Measurements from ENCODE around the gene MAGI3. TPM values are rescaled to one million over a fixed set of nuclear protein-coding genes. Genes with fewer than 3 reads are reported as not detected.

Gene MAGI3
- total RNA-seq, 4 donors from 2014 or later, result 94.3 to 180 (median 134) TPM

DNA sequence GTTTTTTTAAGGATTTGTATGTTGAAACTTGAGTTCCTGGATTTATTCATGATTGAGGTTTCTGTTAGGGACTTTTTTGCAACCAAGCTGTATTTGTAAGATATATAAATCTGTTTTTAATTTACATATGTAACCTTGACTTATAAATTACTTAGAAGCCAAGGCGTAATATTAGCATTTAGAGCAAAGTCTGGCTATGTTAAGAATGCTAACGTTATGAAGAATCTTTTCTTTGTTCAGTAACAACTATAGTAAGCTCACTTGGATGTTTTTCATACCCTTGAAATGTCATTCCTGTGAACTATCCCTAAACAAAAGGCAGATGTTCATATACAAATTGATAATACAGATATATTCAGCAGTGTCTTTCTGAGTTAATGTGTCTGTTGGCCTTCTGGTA is 155.3 kb downstream of the MAGI3 start:
- TF ChIP-seq EP300 (IDR thresholded peaks at IDR 0.05; ENCODE audit: low read depth) (no peak), POLR2A (IDR thresholded peaks at IDR 0.05) (no peak), POLR2AphosphoS5 (IDR thresholded peaks at IDR 0.05) (no peak)
- TF ChIP-seq, protein P1, sequence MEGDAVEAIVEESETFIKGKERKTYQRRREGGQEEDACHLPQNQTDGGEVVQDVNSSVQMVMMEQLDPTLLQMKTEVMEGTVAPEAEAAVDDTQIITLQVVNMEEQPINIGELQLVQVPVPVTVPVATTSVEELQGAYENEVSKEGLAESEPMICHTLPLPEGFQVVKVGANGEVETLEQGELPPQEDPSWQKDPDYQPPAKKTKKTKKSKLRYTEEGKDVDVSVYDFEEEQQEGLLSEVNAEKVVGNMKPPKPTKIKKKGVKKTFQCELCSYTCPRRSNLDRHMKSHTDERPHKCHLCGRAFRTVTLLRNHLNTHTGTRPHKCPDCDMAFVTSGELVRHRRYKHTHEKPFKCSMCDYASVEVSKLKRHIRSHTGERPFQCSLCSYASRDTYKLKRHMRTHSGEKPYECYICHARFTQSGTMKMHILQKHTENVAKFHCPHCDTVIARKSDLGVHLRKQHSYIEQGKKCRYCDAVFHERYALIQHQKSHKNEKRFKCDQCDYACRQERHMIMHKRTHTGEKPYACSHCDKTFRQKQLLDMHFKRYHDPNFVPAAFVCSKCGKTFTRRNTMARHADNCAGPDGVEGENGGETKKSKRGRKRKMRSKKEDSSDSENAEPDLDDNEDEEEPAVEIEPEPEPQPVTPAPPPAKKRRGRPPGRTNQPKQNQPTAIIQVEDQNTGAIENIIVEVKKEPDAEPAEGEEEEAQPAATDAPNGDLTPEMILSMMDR (IDR thresholded peaks at IDR 0.05), result no peak

DNA sequence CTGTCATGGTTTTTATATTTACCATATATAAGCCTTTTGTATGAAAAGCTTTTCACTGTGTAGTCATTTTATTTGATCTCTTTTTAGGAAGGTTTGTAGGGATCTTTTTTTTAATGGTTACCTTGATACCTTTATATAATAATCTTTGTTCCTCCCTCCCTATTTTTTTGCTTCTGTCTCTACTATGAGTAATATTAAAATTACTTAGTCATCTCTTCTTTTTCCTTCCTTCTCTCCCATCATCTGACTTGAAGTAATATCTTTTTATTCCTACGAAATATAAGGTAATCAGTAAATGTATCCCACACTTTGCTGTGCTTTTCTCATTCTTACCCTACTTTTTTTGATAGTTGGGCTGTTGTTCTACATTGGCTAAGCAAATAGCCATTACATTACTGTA is 161.4 kb downstream of the MAGI3 start:
- no peak for DNase-seq
- Histone ChIP-seq H3K27me3 (no peaks in the 10 kb centered on the region), H3K27ac (no peak overlapping the region), H3K4me1 (no peaks in the 10 kb centered on the region), H3K36me3 (peaks cover 0 to 2% (median 0%) of the 10 kb centered on the region in 4 donors), H3K9me3 (no peaks in the 10 kb centered on the region), H3K4me3 (no peak overlapping the region)
- WGBS, 2 donors (ENCODE audit: low coverage in 1 of 2), result 81 to 83% methylated on average over 1 of the region's 1 CpG
- TF ChIP-seq EP300 (IDR thresholded peaks at IDR 0.05; ENCODE audit: low read depth) (no peak), POLR2A (IDR thresholded peaks at IDR 0.05) (no peak), POLR2AphosphoS5 (IDR thresholded peaks at IDR 0.05) (no peak)
- TF ChIP-seq, protein P1 (IDR thresholded peaks at IDR 0.05), result no peak
- in situ Hi-C loops (cut with MboI; ENCODE audit: low pct_ligation_motif_present in 1 of 4, low pct_unique_long_range_greater_than_20kb in 1 of 4, low sequenced_read_pairs in 3 of 4) (no loop called here), intact Hi-C loops (cut with DNase I; ENCODE audit: low total_unique reads) (no loop called here)

More for the DNA sequence above, 155.3 kb downstream of the MAGI3 start:
- Histone ChIP-seq H3K4me3 (no peak overlapping the region), H3K9me3 (no peaks in the 10 kb centered on the region), H3K36me3 (no peaks in the 10 kb centered on the region), H3K27me3 (no peaks in the 10 kb centered on the region), H3K4me1 (peaks cover 0 to 16% (median 6%) of the 10 kb centered on the region in 4 donors), H3K27ac (no peak overlapping the region)
- in situ Hi-C loops (cut with MboI; ENCODE audit: low pct_ligation_motif_present in 1 of 4, low pct_unique_long_range_greater_than_20kb in 1 of 4, low sequenced_read_pairs in 3 of 4), result no loop called here
- 66 to 76% methylated on average over 2 of the region's 2 CpGs for WGBS, 2 donors (ENCODE audit: low coverage in 1 of 2)
- intact Hi-C loops (cut with DNase I; ENCODE audit: low total_unique reads), result no loop called here
- DNase-seq, result no peak

DNA sequence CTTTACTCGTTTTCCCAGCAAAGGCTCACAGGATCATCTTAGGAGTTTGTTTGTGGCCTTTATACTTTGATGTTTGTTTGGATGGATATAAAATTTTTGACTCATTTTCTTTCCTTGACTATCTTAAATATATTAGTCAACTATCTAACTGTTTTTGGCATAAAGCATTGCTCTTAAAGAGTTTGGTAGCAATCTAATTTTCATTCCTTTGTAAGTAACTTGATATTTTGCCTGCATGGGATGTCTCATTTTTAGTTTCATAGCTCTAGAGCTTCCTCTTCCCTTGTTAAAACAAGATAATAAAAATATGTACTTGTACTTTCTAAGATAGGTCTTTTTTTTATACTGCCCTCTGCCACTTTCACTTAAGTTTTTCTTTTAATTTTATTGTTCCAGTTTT is 161.9 kb downstream of the MAGI3 start:
- no peak for DNase-seq
- TF ChIP-seq, protein P1 (IDR thresholded peaks at IDR 0.05), result no peak
- Histone ChIP-seq H3K27me3 (no peaks in the 10 kb centered on the region), H3K4me3 (no peak overlapping the region), H3K27ac (no peak overlapping the region), H3K9me3 (no peaks in the 10 kb centered on the region), H3K36me3 (peaks cover 0 to 7% (median 0%) of the 10 kb centered on the region in 4 donors), H3K4me1 (no peaks in the 10 kb centered on the region)
- in situ Hi-C loops (cut with MboI; ENCODE audit: low pct_ligation_motif_present in 1 of 4, low pct_unique_long_range_greater_than_20kb in 1 of 4, low sequenced_read_pairs in 3 of 4), result no loop called here
- 67 to 71% methylated on average over 1 of the region's 1 CpG for WGBS, 2 donors (ENCODE audit: low coverage in 1 of 2)
- intact Hi-C loops (cut with DNase I; ENCODE audit: low total_unique reads), result no loop called here

DNA sequence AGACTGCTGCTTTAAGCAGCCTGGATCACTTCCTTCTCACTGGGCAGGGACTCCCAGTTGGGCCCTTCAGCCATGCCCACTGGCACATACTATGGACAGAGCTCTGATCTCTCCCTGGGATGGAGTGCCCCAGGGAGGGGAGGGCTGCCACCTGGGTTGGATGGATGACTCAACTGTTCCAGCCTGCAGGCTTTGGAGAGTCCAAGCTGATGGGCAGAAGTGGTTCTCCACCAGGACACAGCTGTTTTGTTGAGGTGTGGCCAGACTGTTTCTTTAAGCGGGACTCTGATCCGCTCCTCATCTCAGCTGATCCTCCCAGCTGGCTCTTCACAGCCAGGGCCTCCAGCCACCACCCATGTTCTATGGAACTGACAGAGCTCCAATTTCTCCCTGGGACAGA is 166.9 kb downstream of the MAGI3 start:
- in situ Hi-C loops (cut with MboI; ENCODE audit: low pct_ligation_motif_present in 1 of 4, low pct_unique_long_range_greater_than_20kb in 1 of 4, low sequenced_read_pairs in 3 of 4), result no loop called here
- TF ChIP-seq EP300 (IDR thresholded peaks at IDR 0.05; ENCODE audit: low read depth), result no peak
- TF ChIP-seq POLR2AphosphoS5 (IDR thresholded peaks at IDR 0.05), result no peak
- no peak for TF ChIP-seq POLR2A (IDR thresholded peaks at IDR 0.05)
- TF ChIP-seq, protein P1 (IDR thresholded peaks at IDR 0.05), result no peak
- intact Hi-C loops (cut with DNase I; ENCODE audit: low total_unique reads), result no loop called here

More for the DNA sequence above, 166.9 kb downstream of the MAGI3 start:
- no peak for DNase-seq
- WGBS, 2 donors (ENCODE audit: low coverage in 1 of 2), result 100% methylated on average over 2 of the region's 2 CpGs; no CpG with 5 or more reads in 1 of the 2 donors
- Histone ChIP-seq H3K4me3 (no peak overlapping the region), H3K4me1 (no peaks in the 10 kb centered on the region), H3K9me3 (peaks cover 0 to 3% of the 10 kb centered on the region in 2 donors), H3K36me3 (peaks cover 0 to 9% (median 3%) of the 10 kb centered on the region in 4 donors), H3K27ac (no peak overlapping the region), H3K27me3 (no peaks in the 10 kb centered on the region)
